Lung (tissue), 12 donors: ENCODE results near the gene CCNI. TPM values are rescaled to one million over a fixed set of nuclear protein-coding genes. Genes with fewer than 3 reads are reported as not detected.
A peak's percentile ranks its signal among the peaks of the same experiment; 100 is the strongest.

Experiments used
- ATAC-seq: fragments of 200-7000 bp; cut with Tn5 transposase; one replicate; pipeline ENCODE4 v1.9.1; 2020; ENCODE audit warnings: moderate number of reproducible peaks; ENCODE audit not compliant: insufficient read depth, low FRiP score
- DNase-seq, 3 donors: peaks; one replicate each; pipeline ENCODE4 v3.0.0-alpha.2; 2013 to 2017
- H3K27ac ChIP-seq, 2 donors: one replicate each; pipeline ENCODE4 v1.5.1; 2013; ENCODE audit warnings: mild to moderate bottlenecking in 2 of 2, moderate library complexity in 2 of 2, control low read depth in 1 of 2, inconsistent platforms in 1 of 2, low read depth in 1 of 2, low read length in 1 of 2
- H3K27me3 ChIP-seq, 3 donors: one replicate each; pipeline ENCODE4 v1.5.1; 2013; ENCODE audit warnings: low read length in 2 of 3; ENCODE audit not compliant: control insufficient read depth in 3 of 3, insufficient read depth in 3 of 3
- H3K36me3 ChIP-seq, 4 donors: one replicate each; pipeline ENCODE4 v1.5.1; 2013; ENCODE audit warnings: low read length in 4 of 4, mild to moderate bottlenecking in 1 of 4, moderate library complexity in 1 of 4; ENCODE audit not compliant: control insufficient read depth in 4 of 4, insufficient read depth in 4 of 4
- H3K4me1 ChIP-seq, 5 donors: one replicate each; pipeline ENCODE4 v1.5.1; 2013; ENCODE audit warnings: low read length in 5 of 5, mild to moderate bottlenecking in 2 of 5, moderate library complexity in 1 of 5; ENCODE audit not compliant: control insufficient read depth in 5 of 5, insufficient read depth in 5 of 5
- H3K4me3 ChIP-seq: one replicate; pipeline ENCODE4 v1.5.1; 2013; ENCODE audit warnings: mild to moderate bottlenecking, control low read depth, moderate library complexity
- H3K9ac ChIP-seq, 2 donors: one replicate each; pipeline ENCODE4 v1.5.1; 2013; ENCODE audit warnings: low read length in 2 of 2, control low read depth in 1 of 2; ENCODE audit not compliant: insufficient read depth in 1 of 2
- H3K9me3 ChIP-seq, 4 donors: one replicate each; pipeline ENCODE4 v1.5.1; 2013; ENCODE audit warnings: low read length in 3 of 4, mild to moderate bottlenecking in 1 of 4, moderate library complexity in 1 of 4; ENCODE audit not compliant: control insufficient read depth in 4 of 4, insufficient read depth in 3 of 4
- CTCF ChIP-seq: IDR thresholded peaks from 2 replicates; pipeline ENCODE4 v1.5.1; 2012; ENCODE audit warnings: mild to moderate bottlenecking; ENCODE audit errors: control extremely low read depth, extremely low read depth
- WGBS, 2 donors: extraction: QIAGEN DNeasy Blood & Tissue Kit; methylation state at CpG; one replicate each; pipeline ENCODE4 v1.1.7; 2013; 5-methylcytosine and 5-hydroxymethylcytosine counted together
- polyA plus RNA-seq, 2 donors: library from polyadenylated mRNA; stranded (reverse); fragments of 200-250 nt; gene quantifications; one replicate each; pipeline ENCODE4 v1.2.1, GENCODE V29; 2013
- total RNA-seq, 2 donors: library from RNA; depleted of rRNA in 1 of 2; stranded (reverse); fragments of >200 nt in 1 of 2; gene quantifications; one replicate each; pipeline ENCODE4 v1.2.1, GENCODE V29; 2014 to 2021
- donor health status: control.
- donor health status: control.
- donor health status: Bipolar disorder and iron deficiency.
- donor health status: healthy.
- donor health status: DM: yes; HTN: yes; CAD: no.

The CCNI gene
- total and polyA plus RNA-seq, 4 donors: 62.8 to 313 (median 150) TPM

- H3K36me3 ChIP-seq: no peaks in the 10 kb centered on the region
- H3K4me3 ChIP-seq: no peak overlapping the region
- 86 to 91% methylated on average over 5 of the region's 5 CpGs for WGBS, 2 donors
- no peak overlapping the region for H3K9ac ChIP-seq
- H3K27me3 ChIP-seq: no peaks in the 10 kb centered on the region
- DNase-seq (no peak), ATAC-seq (no peak)
- no peak for TF ChIP-seq CTCF
- no peaks in the 10 kb centered on the region for H3K9me3 ChIP-seq
- H3K27ac ChIP-seq: no peak overlapping the region
- peaks cover 0 to 7% (median 3%) of the 10 kb centered on the region in 5 donors for H3K4me1 ChIP-seq
Measured at GRCh38 chr4:77079281-77079680, 3.5 kb upstream of the CCNI start.

GRCh38 chr4:77078401-77078800 is 2.6 kb upstream of the CCNI start:
- no peak overlapping the region for H3K9ac ChIP-seq
- no peak overlapping the region for H3K27ac ChIP-seq
- no peak for TF ChIP-seq CTCF
- no peaks in the 10 kb centered on the region for H3K27me3 ChIP-seq
- peaks cover 2 to 16% (median 6%) of the 10 kb centered on the region in 5 donors for H3K4me1 ChIP-seq
- 99 to 100% methylated on average over 2 of the region's 2 CpGs for WGBS, 2 donors
- DNase-seq (no peak), ATAC-seq (no peak)
- no peaks in the 10 kb centered on the region for H3K36me3 ChIP-seq
- no peaks in the 10 kb centered on the region for H3K9me3 ChIP-seq
- H3K4me3 ChIP-seq: no peak overlapping the region

GRCh38 chr4:77076889-77077635 is 1.3 kb upstream of the CCNI start:
- no peak overlapping the region for H3K27ac ChIP-seq
- 76 to 78% methylated on average over 10 of the region's 10 CpGs for WGBS, 2 donors
- TF ChIP-seq CTCF: no peak
- no peak overlapping the region for H3K4me3 ChIP-seq
- H3K4me1 ChIP-seq: peaks cover 2 to 29% (median 8%) of the 10 kb centered on the region in 5 donors
- H3K9ac ChIP-seq: peak overlapping the region; percentile 90 to 97
- H3K9me3 ChIP-seq: no peaks in the 10 kb centered on the region
- H3K27me3 ChIP-seq: no peaks in the 10 kb centered on the region
- no peaks in the 10 kb centered on the region for H3K36me3 ChIP-seq
- DNase-seq (peak in 1 of 3 donors; percentile 25), ATAC-seq (no peak)
